GM12878 (cell line): ENCODE measurements around the gene CA9. TPM values are rescaled to one million over a fixed set of nuclear protein-coding genes. Genes with fewer than 3 reads are reported as not detected.

ENCODE experiments used
- ATAC-seq: fragments of 200-7000 bp; cut with Tn5 transposase; 3 replicates; pipeline ENCODE4 v1.9.1; 2020; ENCODE audit warnings: mild to moderate bottlenecking, moderate library complexity
- BruUV-seq: library from RNA; stranded (reverse); fragments of 400-500 nt; replicated peaks from 2 replicates; lab custom pipeline; 2021; lab: Mats Ljungman, UMichigan
- CTCF ChIA-PET: fragments of 300-600 bp; sonication (Branson Sonifier 250); formaldehyde crosslinking; extraction: SDS; loops from one replicate; lab custom pipeline; 2021; ENCODE audit warnings: inconsistent platforms; lab: Yijun Ruan, JAX
- POLR2A ChIA-PET: fragments of 350-600 bp; formaldehyde crosslinking; extraction: SDS; loops from one replicate; lab custom pipeline; 2021; ENCODE audit warnings: inconsistent platforms; lab: Charles Lee
- RAD21 ChIA-PET: fragments of 300-600 bp; sonication (Branson Sonifier 250); formaldehyde crosslinking; loops from one replicate; lab custom pipeline; 2023; ENCODE audit warnings: antibody characterized with exemption; ENCODE audit not compliant: unreplicated experiment; lab: Charles Lee
- SMC1A ChIA-PET: fragments of 300-600 bp; sonication (Branson Sonifier 250); formaldehyde crosslinking; loops from one replicate; lab custom pipeline; 2023; ENCODE audit not compliant: unreplicated experiment, uncharacterized antibody; lab: Charles Lee
- DNase-seq: peaks from one replicate; pipeline ENCODE4 v3.0.0-alpha.2; 2011; ENCODE audit warnings: low read depth, low spot score
- FAIRE-seq: peaks from 3 replicates; lab custom pipeline; 2011; peaks lifted over from hg19 to GRCh38; lab: Jason Lieb, UNC
- H2AFZ ChIP-seq: 2 replicates; pipeline ENCODE4 v1.6.0; 2011; ENCODE audit warnings: low read depth, low read length, control low read depth; ENCODE audit not compliant: control insufficient read depth
- H3K27ac ChIP-seq: 2 replicates; pipeline ENCODE4 v1.5.1; 2011; ENCODE audit warnings: control low read depth; ENCODE audit not compliant: control insufficient read depth, insufficient read depth
- H3K27me3 ChIP-seq, 2 experiments: replicated peaks in 1 of 2; 2 replicates each; pipeline versions ENCODE4 v1.6.0 to v1.6.1; 2011; ENCODE audit warnings: low read length in 1 of 2; ENCODE audit not compliant: control insufficient read depth in 2 of 2, insufficient read depth in 2 of 2
- H3K36me3 ChIP-seq, 2 experiments: 2 replicates each; pipeline ENCODE4 v1.5.1; 2011; ENCODE audit warnings: low read length in 1 of 2; ENCODE audit not compliant: control insufficient read depth in 2 of 2, insufficient read depth in 2 of 2
- H3K4me1 ChIP-seq: 2 replicates; pipeline ENCODE4 v1.6.1; 2011; ENCODE audit warnings: mild to moderate bottlenecking, low read length, moderate library complexity, mixed read lengths; ENCODE audit not compliant: control insufficient read depth, insufficient read depth
- H3K4me2 ChIP-seq: 2 replicates; pipeline ENCODE4 v1.6.0; 2011; ENCODE audit warnings: control low read depth; ENCODE audit not compliant: control insufficient read depth, insufficient read depth
- H3K4me3 ChIP-seq: fragments of 200-600 bp; sonication (generic); 2 replicates; pipeline ENCODE4 v1.5.1; 2016
- H3K79me2 ChIP-seq: 2 replicates; pipeline ENCODE4 v1.6.0; 2011; ENCODE audit warnings: low read length; ENCODE audit not compliant: control insufficient read depth, insufficient read depth
- H3K9ac ChIP-seq: 2 replicates; pipeline ENCODE4 v1.8.0; 2011; ENCODE audit warnings: low read length, control low read depth, mixed read lengths; ENCODE audit not compliant: control insufficient read depth, insufficient read depth
- H3K9me3 ChIP-seq: replicated peaks from 3 replicates; pipeline ENCODE4 v1.5.1; 2011; ENCODE audit warnings: mild to moderate bottlenecking, low read length; ENCODE audit not compliant: control insufficient read depth, insufficient read depth
- H4K20me1 ChIP-seq: 2 replicates; pipeline ENCODE4 v1.6.0; 2011; ENCODE audit not compliant: control insufficient read depth, insufficient read depth
- BHLHE40 ChIP-seq, 2 experiments: fragments of 450-650 bp in 1 of 2; IDR thresholded peaks; 2 replicates each; pipeline ENCODE4 v1.6.1; 2011 to 2017; ENCODE audit warnings: low read depth in 2 of 2, borderline replicate concordance in 1 of 2, improper control_type of control experiment in 1 of 2, low read length in 1 of 2, mild to moderate bottlenecking in 1 of 2
- CREB1 ChIP-seq: IDR thresholded peaks from 2 replicates; pipeline ENCODE4 v1.6.1; 2012; ENCODE audit warnings: low read depth, mild to moderate bottlenecking, inconsistent platforms
- EP300 ChIP-seq, 2 experiments: fragments of 150-350 bp in 1 of 2; IDR thresholded peaks; 2 replicates each; pipeline ENCODE4 v1.6.1; 2011 to 2012; ENCODE audit warnings: low read depth in 2 of 2, low read length in 2 of 2, borderline replicate concordance in 1 of 2, improper control_type of control experiment in 1 of 2, inconsistent platforms in 1 of 2; ENCODE audit not compliant: control insufficient read depth in 1 of 2
- FOXK2 ChIP-seq: fragments of 450-650 bp; IDR thresholded peaks from 2 replicates; pipeline ENCODE4 v1.6.1; 2017; ENCODE audit warnings: mild to moderate bottlenecking, moderate library complexity
- FOXM1 ChIP-seq: IDR thresholded peaks from 2 replicates; pipeline ENCODE4 v1.6.1; 2012; ENCODE audit warnings: low read depth, mild to moderate bottlenecking, inconsistent platforms, low read length, moderate library complexity
- MYB ChIP-seq: fragments of 150-350 bp; IDR thresholded peaks from 2 replicates; pipeline ENCODE4 v1.6.1; 2014; ENCODE audit warnings: mild to moderate bottlenecking, low read depth, low read length, borderline replicate concordance
- MYC ChIP-seq: IDR thresholded peaks from 2 replicates; pipeline ENCODE4 v1.6.1; 2011; ENCODE audit warnings: mild to moderate bottlenecking, low read length, moderate library complexity, inconsistent platforms; ENCODE audit not compliant: insufficient read depth, insufficient replicate concordance, insufficient read length, severe bottlenecking
- POU2F2 ChIP-seq: IDR thresholded peaks from 3 replicates; pipeline ENCODE4 v1.6.1; 2011; ENCODE audit warnings: low read depth, mild to moderate bottlenecking, low read length, borderline replicate concordance
- WGBS: methylation state at CpG from one replicate; pipeline ENCODE4 v1.1.6; 2016; ENCODE audit warnings: low lambda C conversion rate; ENCODE audit not compliant: insufficient replicate concordance, insufficient coverage; ENCODE audit errors: missing lambda C conversion rate; 5-methylcytosine and 5-hydroxymethylcytosine counted together
- in situ Hi-C: fragments of 300-500 bp; cut with MboI; formaldehyde crosslinking; loops from 9 replicates; pipeline ENCODE4 v1.14.3; 2018; ENCODE audit warnings: mixed read lengths
- intact Hi-C: fragments of 100-400 bp; cut with micrococcal nuclease; formaldehyde crosslinking; loops from one replicate; pipeline ENCODE4 v1.14.2; 2022; ENCODE audit not compliant: unreplicated experiment
- polyA plus RNA-seq, 11 experiments: library from polyadenylated mRNA; depleted of rRNA in 4 of 11; unstranded in 6 of 11; stranded (reverse) in 5 of 11; fragments of >200 nt; fragmentation: Nextera tagmentation in 4 of 11; fragmentation: Illumina TruSeq in 1 of 11; extraction: Ambion mirVana in 4 of 11; extraction: Trizol in 1 of 11; gene quantifications; 1 replicate in 1 of 11; 2 replicates in 10 of 11; pipeline versions ENCODE4 v1.2.1 to v1.2.3, GENCODE V29; 2011 to 2016; ENCODE audit warnings: inconsistent platforms in 2 of 11, missing spikeins in 2 of 11, low read depth in 1 of 11
- total RNA-seq, 4 experiments: library from RNA; depleted of rRNA in 3 of 4; stranded (reverse); fragments of >200 nt in 3 of 4; fragmentation: Illumina TruSeq in 1 of 4; extraction: Trizol in 1 of 4; gene quantifications; 2 replicates each; pipeline versions ENCODE4 v1.2.1 to v1.2.3, GENCODE V29; 2013 to 2021
- TF ChIP-seq, protein P1 (sequence below): IDR thresholded peaks from 2 replicates; pipeline ENCODE4 v1.6.1; 2012; ENCODE audit warnings: low read depth, low read length, improper control_type of control experiment
- TF ChIP-seq, protein P2 (sequence below): fragments of 450-650 bp; formaldehyde crosslinking; IDR thresholded peaks from 2 replicates; pipeline ENCODE4 v1.4.0; 2020; ENCODE audit warnings: mild to moderate bottlenecking, moderate library complexity

CA9 gene
- total and polyA plus RNA-seq, 10 of the 15 experiments (the other 5 are each of a cell fraction or from before 2014, with no cell fraction given): 0.53 to 6.6 (median 1.2) TPM

GRCh38 chr9:35713578-35713977 is 39.9 kb downstream of the CA9 start:
- intact Hi-C loops (no loop called here), in situ Hi-C loops (no loop called here)
- Histone ChIP-seq H3K9ac (no peak overlapping the region), H4K20me1 (no peaks in the 10 kb centered on the region), H3K36me3 (peaks cover 45 to 60% of the 10 kb centered on the region in 2 experiments), H3K4me3 (no peak overlapping the region), H3K79me2 (no peaks in the 10 kb centered on the region), H3K4me1 (peaks cover 14% of the 10 kb centered on the region), H3K4me2 (no peak overlapping the region), H2AFZ (no peak overlapping the region), H3K27me3 (no peaks in the 10 kb centered on the region), H3K27ac (no peak overlapping the region), H3K9me3 (no peaks in the 10 kb centered on the region)
- ATAC-seq: no peak
- CTCF ChIA-PET: interaction anchor here (0.7 to 5.1 kb wide), 5 partner anchors 16 to 67 kb away, joined by 3 to 30 read pairs (median 4); partner anchors contain the start of gene TLN1
- RAD21 ChIA-PET: no interaction called here
- no peak for TF ChIP-seq FOXM1
- TF ChIP-seq, protein P1, sequence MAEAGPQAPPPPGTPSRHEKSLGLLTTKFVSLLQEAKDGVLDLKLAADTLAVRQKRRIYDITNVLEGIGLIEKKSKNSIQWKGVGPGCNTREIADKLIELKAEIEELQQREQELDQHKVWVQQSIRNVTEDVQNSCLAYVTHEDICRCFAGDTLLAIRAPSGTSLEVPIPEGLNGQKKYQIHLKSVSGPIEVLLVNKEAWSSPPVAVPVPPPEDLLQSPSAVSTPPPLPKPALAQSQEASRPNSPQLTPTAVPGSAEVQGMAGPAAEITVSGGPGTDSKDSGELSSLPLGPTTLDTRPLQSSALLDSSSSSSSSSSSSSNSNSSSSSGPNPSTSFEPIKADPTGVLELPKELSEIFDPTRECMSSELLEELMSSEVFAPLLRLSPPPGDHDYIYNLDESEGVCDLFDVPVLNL: no peak
- no peak for TF ChIP-seq MYB
- TF ChIP-seq MYC: no peak
- TF ChIP-seq FOXK2: no peak
- TF ChIP-seq CREB1: no peak
- TF ChIP-seq, protein P2, sequence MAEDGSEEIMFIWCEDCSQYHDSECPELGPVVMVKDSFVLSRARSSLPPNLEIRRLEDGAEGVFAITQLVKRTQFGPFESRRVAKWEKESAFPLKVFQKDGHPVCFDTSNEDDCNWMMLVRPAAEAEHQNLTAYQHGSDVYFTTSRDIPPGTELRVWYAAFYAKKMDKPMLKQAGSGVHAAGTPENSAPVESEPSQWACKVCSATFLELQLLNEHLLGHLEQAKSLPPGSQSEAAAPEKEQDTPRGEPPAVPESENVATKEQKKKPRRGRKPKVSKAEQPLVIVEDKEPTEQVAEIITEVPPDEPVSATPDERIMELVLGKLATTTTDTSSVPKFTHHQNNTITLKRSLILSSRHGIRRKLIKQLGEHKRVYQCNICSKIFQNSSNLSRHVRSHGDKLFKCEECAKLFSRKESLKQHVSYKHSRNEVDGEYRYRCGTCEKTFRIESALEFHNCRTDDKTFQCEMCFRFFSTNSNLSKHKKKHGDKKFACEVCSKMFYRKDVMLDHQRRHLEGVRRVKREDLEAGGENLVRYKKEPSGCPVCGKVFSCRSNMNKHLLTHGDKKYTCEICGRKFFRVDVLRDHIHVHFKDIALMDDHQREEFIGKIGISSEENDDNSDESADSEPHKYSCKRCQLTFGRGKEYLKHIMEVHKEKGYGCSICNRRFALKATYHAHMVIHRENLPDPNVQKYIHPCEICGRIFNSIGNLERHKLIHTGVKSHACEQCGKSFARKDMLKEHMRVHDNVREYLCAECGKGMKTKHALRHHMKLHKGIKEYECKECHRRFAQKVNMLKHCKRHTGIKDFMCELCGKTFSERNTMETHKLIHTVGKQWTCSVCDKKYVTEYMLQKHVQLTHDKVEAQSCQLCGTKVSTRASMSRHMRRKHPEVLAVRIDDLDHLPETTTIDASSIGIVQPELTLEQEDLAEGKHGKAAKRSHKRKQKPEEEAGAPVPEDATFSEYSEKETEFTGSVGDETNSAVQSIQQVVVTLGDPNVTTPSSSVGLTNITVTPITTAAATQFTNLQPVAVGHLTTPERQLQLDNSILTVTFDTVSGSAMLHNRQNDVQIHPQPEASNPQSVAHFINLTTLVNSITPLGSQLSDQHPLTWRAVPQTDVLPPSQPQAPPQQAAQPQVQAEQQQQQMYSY (CRISPR knock-in tag): no peak
- no peak for TF ChIP-seq POU2F2
- no peak for TF ChIP-seq BHLHE40 (IDR thresholded peaks at IDR 0.05; ENCODE audit: borderline replicate concordance in 1 of 2, low read depth in 2 of 2, low read length in 1 of 2)
- TF ChIP-seq EP300 (IDR thresholded peaks at IDR 0.05; ENCODE audit: borderline replicate concordance in 1 of 2, control insufficient read depth in 1 of 2, low read depth in 2 of 2, low read length in 2 of 2): no peak
- no peak for DNase-seq
- POLR2A ChIA-PET: interaction anchor here (1.0 kb wide), 1 partner anchor 48 kb away, joined by 3 read pairs; the partner anchor contains the start of gene ARHGEF39
- no peak for FAIRE-seq
- BruUV-seq: no TSS peak
- SMC1A ChIA-PET: interaction anchor here (1.0 to 2.7 kb wide), 4 partner anchors 14 to 53 kb away, joined by 4 to 10 read pairs (median 8); no protein-coding TSS in a partner anchor
- 91% methylated on average over 3 of the region's 3 CpGs for WGBS
